Mucosa of descending colon (tissue), 3 donors: ENCODE measurements around the gene DTD2. TPM values are rescaled to one million over a fixed set of nuclear protein-coding genes. Genes with fewer than 3 reads are reported as not detected.
"Not testable (repeated sequence)": the region's sequence is repeated elsewhere in the genome, so short reads cannot be mapped to it uniquely, and the experiment has no call there.

Source experiments
- ATAC-seq: fragments of 200-7000 bp; cut with Tn5 transposase; one replicate; pipeline ENCODE4 v1.9.1; 2020; ENCODE audit warnings: mild to moderate bottlenecking, moderate library complexity
- DNase-seq, 3 donors: peaks; one replicate each; pipeline ENCODE4 v3.0.0-alpha.2; 2020
- H3K36me3 ChIP-seq: fragments of 200-600 bp; one replicate; pipeline ENCODE4 v1.8.0; 2021; ENCODE audit warnings: low read depth, mild to moderate bottlenecking
- H3K4me1 ChIP-seq: fragments of 200-600 bp; one replicate; pipeline ENCODE4 v1.8.0; 2021; ENCODE audit warnings: low read depth, mild to moderate bottlenecking
- H3K4me3 ChIP-seq: fragments of 200-600 bp; one replicate; pipeline ENCODE4 v1.8.0; 2021; ENCODE audit warnings: mild to moderate bottlenecking
- H3K9me3 ChIP-seq: fragments of 200-600 bp; one replicate; pipeline ENCODE4 v1.8.0; 2021; ENCODE audit warnings: mild to moderate bottlenecking
- CTCF ChIP-seq: fragments of 200-600 bp; IDR thresholded peaks from one replicate; pipeline ENCODE4 v1.8.0; 2022; ENCODE audit warnings: antibody characterized with exemption, mild to moderate bottlenecking
- intact Hi-C, 2 donors: fragments of 100-400 bp; cut with DNase I in 1 of 2; cut with micrococcal nuclease in 1 of 2; formaldehyde crosslinking; loops; one replicate each; pipeline versions ENCODE4 v1.11.0 to v1.11.1; 2022; cut with DNase I, micrococcal nuclease
- total RNA-seq, 3 donors: library from RNA; stranded (reverse); fragmentation: NEBNext Ultra II Directional in 2 of 3; extraction: Animal tissue kit (Norgen Biotek cat#: 25700) in 2 of 3; gene quantifications; one replicate each; pipeline versions ENCODE4 v1.2.1 to v1.2.4, GENCODE V29; 2021 to 2023
- donor health status: DM: no; HTN: no; CAD: no; lungs with moderate emphysema.
- donor health status: DM: no; HTN: no; CAD: no.
- donor health status: DM: no; HTN: yes; CAD: no.

The DTD2 gene
- total RNA-seq, 3 donors from 2014 or later: 11.3 to 14.6 (median 13.4) TPM

GRCh38 chr14:31476131-31476866, 19.0 kb upstream of the DTD2 start:
- ATAC-seq: no peak
- H3K9me3 ChIP-seq: no peaks in the 10 kb centered on the region
- no peak for DNase-seq
- intact Hi-C loops: no loop called here
- no peaks in the 10 kb centered on the region for H3K36me3 ChIP-seq
- TF ChIP-seq CTCF: no peak
- no peaks in the 10 kb centered on the region for H3K4me1 ChIP-seq
- no peak overlapping the region for H3K4me3 ChIP-seq

GRCh38 chr14:31466554-31466953, 9.2 kb upstream of the DTD2 start:
- intact Hi-C loops: no loop called here
- Histone ChIP-seq H3K4me1 (no peaks in the 10 kb centered on the region), H3K4me3 (no peak overlapping the region), H3K9me3 (no peaks in the 10 kb centered on the region), H3K36me3 (no peaks in the 10 kb centered on the region)
- no peak for TF ChIP-seq CTCF
- DNase-seq (no peak), ATAC-seq (no peak)

GRCh38 chr14:31465111-31465510, 7.8 kb upstream of the DTD2 start:
- H3K4me1 ChIP-seq: no peaks in the 10 kb centered on the region
- no peak overlapping the region for H3K4me3 ChIP-seq
- no peak for TF ChIP-seq CTCF
- ATAC-seq (no peak), DNase-seq (no peak)
- intact Hi-C loops: no loop called here
- no peaks in the 10 kb centered on the region for H3K9me3 ChIP-seq
- H3K36me3 ChIP-seq: no peaks in the 10 kb centered on the region

- ATAC-seq, DNase-seq, H3K36me3 ChIP-seq, H3K4me1 ChIP-seq, H3K9me3 ChIP-seq, H3K4me3 ChIP-seq, intact Hi-C loops: not testable (repeated sequence)
Measured at GRCh38 chr14:31462450-31462849, 5.1 kb upstream of the DTD2 start.

GRCh38 chr14:31461545-31461944, 4.2 kb upstream of the DTD2 start:
- Histone ChIP-seq H3K4me1 (peaks cover 2% of the 10 kb centered on the region), H3K9me3 (no peaks in the 10 kb centered on the region), H3K36me3 (no peaks in the 10 kb centered on the region), H3K4me3 (no peak overlapping the region)
- intact Hi-C loops: no loop called here
- ATAC-seq: no peak
- DNase-seq: no peak
- TF ChIP-seq CTCF: no peak

- intact Hi-C loops: no loop called here
- no peak for DNase-seq
Measured at GRCh38 chr14:31457665-31458659, 656 bp upstream of the DTD2 start.

More at GRCh38 chr14:31457665-31458659, 656 bp upstream of the DTD2 start:
- Histone ChIP-seq H3K4me1 (peaks cover 11% of the 10 kb centered on the region), H3K36me3 (no peaks in the 10 kb centered on the region), H3K4me3 (no peak overlapping the region), H3K9me3 (no peaks in the 10 kb centered on the region)
- TF ChIP-seq CTCF: no peak
- no peak for ATAC-seq
